GM18517 (cell line): Measurements from ENCODE around the gene FARP1.

ENCODE experiments used
- ATAC-seq: cut with Tn5 transposase; IDR thresholded peaks from one replicate; pipeline ENCODE4 v1.9.1; 2021; ENCODE audit warnings: mild to moderate bottlenecking, moderate library complexity; ENCODE audit not compliant: unreplicated experiment

Gene FARP1

GRCh38 chr13:98413796-98414195, 270.9 kb downstream of the FARP1 start:
- no peak for ATAC-seq

DNA sequence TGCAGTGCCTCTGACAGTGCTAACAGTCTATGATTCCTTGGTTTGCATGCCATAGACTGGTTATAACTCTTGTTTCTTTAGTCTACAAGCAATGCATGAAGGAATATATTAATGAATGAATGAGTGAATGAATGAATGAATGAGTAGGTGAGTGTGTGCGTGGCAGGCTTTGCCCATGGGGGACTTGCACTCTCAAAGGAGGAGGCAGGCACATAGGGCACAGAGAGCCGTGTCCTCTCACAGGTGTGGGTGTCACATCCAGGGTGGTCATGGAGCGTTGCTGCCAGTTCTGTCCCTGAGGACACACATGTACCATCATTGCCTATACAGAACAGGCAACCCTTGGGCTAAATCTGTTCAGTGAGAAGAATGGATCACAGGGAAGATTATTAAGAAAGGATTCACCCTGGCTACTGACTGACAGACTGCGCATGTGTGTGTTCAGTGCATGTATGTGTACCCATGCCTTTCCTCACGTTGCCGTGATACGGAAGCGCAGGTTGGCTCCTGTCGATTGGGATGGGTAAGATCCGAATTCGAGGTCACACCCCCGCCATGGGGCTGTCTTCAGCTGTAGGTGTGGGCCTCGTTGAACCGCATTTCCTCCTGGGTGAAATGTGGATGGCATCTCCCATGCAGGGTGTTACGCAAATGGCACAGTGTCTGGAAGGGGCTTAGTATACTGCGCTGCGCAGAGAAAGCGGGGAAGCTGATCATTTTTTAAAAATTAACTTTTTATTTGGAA, 272.6 kb downstream of the FARP1 start:
- no peak for ATAC-seq

GRCh38 chr13:98416408-98416807, 273.5 kb downstream of the FARP1 start:
- no peak for ATAC-seq

GRCh38 chr13:98419786-98420553, 277.1 kb downstream of the FARP1 start:
- ATAC-seq: no peak

GRCh38 chr13:98420554-98421175, 277.8 kb downstream of the FARP1 start:
- ATAC-seq: no peak

DNA sequence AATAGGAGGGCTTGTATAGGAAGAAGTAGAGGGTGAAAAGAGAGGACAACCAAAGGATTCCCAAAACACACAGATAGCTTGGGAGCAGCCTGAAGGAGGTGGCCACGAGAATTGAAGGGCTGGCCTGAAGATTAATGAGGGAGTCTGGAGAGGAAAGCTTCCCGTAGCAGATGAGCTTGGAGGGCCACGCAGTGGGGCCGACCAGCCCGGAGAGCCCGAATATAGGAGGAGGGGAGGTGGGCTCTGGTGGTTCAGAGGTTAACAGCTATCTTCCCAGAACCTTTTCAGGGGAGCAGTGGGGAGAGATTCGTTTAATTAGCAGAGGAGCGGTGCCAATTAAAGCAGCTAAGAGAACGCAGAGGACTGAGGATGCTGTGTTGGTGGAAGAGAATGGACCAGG, 279.2 kb downstream of the FARP1 start:
- ATAC-seq: no peak

GRCh38 chr13:98423417-98423816, 280.5 kb downstream of the FARP1 start:
- no peak for ATAC-seq

- no peak for ATAC-seq
Measured at GRCh38 chr13:98427331-98427995, 284.6 kb downstream of the FARP1 start.

- ATAC-seq: no peak
Measured at GRCh38 chr13:98428256-98428966, 285.5 kb downstream of the FARP1 start.

DNA sequence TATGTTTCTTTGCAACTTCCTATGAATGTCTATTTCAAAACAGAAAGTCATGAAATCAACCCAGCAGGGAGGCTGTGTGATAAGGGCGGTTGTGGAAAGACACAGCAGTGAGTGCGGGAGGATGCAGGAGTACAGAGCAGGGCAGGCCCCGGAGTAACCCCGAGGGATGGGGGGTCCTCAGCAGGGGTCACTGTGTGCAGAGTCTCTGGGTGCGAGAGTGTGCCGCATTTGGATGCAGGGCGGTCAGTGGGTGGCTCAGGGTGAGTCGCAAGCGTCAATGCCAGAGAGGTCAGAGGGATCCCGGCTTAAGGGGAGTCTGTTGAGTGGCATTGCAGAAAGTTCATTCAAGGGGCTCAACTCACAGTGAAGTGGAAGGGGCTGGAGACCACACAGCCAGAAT, 286.2 kb downstream of the FARP1 start:
- no peak for ATAC-seq

DNA sequence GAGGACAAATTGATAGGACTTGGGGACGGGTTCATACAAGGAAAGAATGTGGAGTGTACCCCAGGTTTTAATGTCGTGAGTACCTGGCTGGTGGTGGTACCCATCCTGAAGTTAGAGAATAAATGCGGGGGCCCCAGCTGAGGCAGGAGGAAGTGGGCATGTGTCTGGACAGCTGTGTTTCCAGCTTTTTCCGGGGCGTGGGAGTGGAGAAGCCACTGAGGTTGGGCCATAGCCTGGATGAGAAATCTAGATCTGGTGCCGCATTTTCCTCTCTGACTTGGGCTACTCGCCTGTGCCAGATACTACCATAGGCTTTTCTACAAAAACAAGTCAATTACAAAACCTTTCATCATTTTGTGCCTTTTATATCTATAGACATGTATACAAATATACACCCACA, 286.6 kb downstream of the FARP1 start:
- ATAC-seq: no peak

DNA sequence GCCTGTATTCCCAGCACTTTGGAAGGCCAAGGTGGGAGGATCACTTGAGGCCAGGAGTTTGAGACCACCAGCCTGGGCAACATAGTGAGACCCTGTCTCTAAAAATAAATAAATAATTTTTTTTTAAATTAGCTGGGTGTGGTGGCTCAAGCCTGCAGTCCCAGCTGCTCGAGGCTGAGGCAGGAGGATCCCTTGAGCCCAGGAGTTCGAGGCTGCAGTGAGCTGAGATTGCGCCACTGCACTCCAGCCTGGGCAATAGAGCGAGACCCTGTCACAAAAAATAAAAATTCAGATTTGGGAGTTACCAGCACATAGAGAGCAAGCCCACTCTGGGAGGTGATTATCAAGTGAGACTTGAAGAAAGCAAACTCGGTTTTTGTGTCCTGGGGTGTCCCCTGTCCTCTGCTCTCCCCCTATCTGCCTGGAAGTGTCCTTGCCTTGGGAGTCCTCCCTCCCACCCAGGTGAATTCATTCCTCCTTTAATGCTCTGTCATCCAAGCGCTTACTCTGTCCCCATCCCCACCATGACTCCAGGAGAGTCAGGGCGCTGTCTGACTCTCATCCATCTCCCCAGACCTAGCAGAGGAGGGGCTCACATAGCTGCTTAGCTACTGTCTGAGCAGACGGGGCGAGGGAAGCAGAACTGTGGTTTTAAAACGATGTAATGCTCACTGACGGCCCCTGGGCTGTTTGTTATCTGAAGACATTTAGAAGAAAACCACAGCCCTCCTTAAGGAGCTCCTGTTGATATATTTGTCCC, 287.3 kb downstream of the FARP1 start:
- ATAC-seq: no peak

DNA sequence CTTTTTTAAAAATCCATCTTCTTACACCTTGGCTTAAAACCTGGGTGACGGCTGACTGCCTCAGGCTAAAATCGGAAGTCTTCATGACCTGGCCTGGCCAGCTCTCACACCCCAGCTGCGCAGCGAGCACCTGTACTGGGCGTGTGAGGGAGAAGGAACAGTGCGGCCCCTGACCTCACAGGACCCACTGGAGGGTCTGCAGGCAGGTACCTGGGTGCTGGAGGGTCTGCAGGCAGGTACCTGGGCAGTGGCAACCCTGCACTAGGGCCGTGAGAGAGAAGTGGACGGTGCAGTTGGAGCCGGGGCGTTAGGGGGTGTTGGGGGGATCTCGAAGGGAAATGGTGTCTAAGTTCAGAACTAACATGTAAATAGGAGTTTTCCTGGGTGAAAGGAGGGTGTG, 289.7 kb downstream of the FARP1 start:
- ATAC-seq: no peak

DNA sequence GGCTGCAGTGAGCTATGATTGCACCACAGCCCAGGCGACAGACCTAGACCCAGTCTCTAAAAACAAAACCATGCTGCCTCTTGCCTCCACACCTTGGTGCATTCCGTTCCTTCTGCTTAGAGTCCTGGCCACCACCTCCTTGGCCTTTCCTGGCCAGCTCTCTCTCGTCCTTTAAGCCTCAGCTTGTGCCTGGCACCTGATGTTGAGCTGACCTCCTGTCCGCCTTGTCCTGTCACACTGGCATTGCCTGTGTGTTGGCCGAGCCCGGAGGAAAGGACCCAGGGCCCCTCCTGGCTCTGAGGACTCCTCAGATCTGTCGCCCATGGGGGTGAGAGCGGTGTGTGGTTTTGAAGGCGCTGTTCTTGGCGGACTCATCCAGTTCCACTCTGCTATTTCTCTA, 290.8 kb downstream of the FARP1 start:
- ATAC-seq: no peak

GRCh38 chr13:98434060-98434459, 291.2 kb downstream of the FARP1 start:
- ATAC-seq: no peak

DNA sequence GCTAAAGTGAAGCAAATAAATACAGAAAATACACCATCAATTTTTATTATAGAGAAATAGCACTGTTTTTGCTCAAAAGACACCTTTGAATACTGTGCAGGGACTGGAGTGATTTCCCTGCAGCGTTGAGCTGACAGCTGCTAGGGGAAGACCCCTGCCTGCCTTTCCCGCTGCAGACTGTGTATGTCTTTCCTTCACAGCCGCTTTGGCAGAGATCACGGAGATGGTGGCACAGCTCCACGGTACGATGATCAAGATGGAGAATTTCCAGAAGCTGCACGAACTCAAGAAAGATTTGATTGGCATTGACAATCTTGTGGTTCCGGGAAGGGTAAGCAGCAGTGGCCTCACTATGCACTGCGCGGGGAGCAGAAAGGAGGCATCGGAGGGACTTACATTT, 292.5 kb downstream of the FARP1 start:
- no peak for ATAC-seq

DNA sequence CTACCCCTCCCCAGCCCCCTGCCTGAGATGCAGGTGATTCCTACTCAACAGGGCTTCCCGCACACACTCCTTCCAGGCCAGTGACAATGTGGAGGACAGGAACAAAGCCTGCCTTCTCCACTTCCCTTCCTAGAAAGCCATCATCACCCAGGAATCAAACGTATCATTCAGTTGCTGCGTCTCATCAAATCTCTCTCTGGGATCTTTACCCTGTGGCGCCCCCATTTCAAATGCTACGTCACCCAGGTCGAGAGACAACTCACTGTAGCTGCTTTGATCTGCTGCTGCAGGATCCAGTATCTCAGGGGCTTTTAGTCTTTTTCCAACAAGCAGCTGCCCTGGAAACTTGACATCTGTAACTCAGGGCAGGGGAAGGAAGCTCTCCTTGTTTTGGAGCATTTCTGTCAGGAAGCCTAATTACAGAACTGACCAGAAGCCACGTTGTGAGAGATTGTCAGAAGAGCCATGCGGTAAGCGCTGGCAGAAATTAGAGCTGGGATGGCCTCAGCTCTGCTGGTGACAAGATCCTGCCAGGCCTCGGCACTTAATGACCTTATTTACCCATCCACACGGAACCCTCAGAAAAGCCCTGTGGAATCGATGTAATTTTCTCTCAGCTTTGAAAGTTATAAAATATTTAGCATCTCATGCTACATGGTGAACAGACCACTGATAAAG, 293.5 kb downstream of the FARP1 start:
- no peak for ATAC-seq

- ATAC-seq: no peak
Measured at GRCh38 chr13:98438246-98439125, 295.6 kb downstream of the FARP1 start.
